Left ventricle myocardium inferior (tissue), 1 donor: ENCODE data around the gene OR51Q1. TPM values are rescaled to one million over a fixed set of nuclear protein-coding genes. Genes with fewer than 3 reads are reported as not detected.
A peak's percentile ranks its signal among the peaks of the same experiment; 100 is the strongest.

Experiments
- DNase-seq: peaks from one replicate; pipeline ENCODE4 v3.0.0-alpha.2; 2020
- H3K27ac ChIP-seq: fragments of 200-600 bp; replicated peaks from 2 replicates; pipeline ENCODE4 v1.8.0; 2021
- H3K27me3 ChIP-seq: fragments of 200-600 bp; 2 replicates; pipeline ENCODE4 v1.8.0; 2021; ENCODE audit warnings: low read depth
- H3K36me3 ChIP-seq: fragments of 200-600 bp; 2 replicates; pipeline ENCODE4 v1.8.0; 2021
- H3K4me1 ChIP-seq: fragments of 200-600 bp; 2 replicates; pipeline ENCODE4 v1.8.0; 2021
- H3K4me3 ChIP-seq: fragments of 200-600 bp; 2 replicates; pipeline ENCODE4 v1.8.0; 2021; ENCODE audit warnings: mild to moderate bottlenecking, moderate library complexity
- H3K9me3 ChIP-seq: fragments of 200-600 bp; replicated peaks from 2 replicates; pipeline ENCODE4 v1.8.0; 2021
- CTCF ChIP-seq: fragments of 200-600 bp; IDR thresholded peaks from 2 replicates; pipeline ENCODE4 v1.8.0; 2021; ENCODE audit warnings: antibody characterized with exemption, mild to moderate bottlenecking, borderline replicate concordance
- intact Hi-C: fragments of 100-400 bp; cut with micrococcal nuclease; formaldehyde crosslinking; loops from one replicate; pipeline ENCODE4 v1.11.0; 2022
- long read RNA-seq: library from polyadenylated mRNA; unstranded; transcript quantifications from one replicate; pipeline ENCODE4 v2.0.0, GENCODE V29; 2021
- total RNA-seq: library from RNA; stranded (reverse); fragmentation: NEBNext Ultra II Directional; extraction: Animal tissue kit (Norgen Biotek cat#: 25700); gene quantifications from one replicate; pipeline ENCODE4 v1.2.1, GENCODE V29; 2021
- donor health status: DM: no; HTN: yes; CAD: no; lungs with severe emphysema.

The OR51Q1 gene
- not detected for total RNA-seq
- long read RNA-seq = 0 reads

- no peak for TF ChIP-seq CTCF
- H3K9me3 ChIP-seq = no peaks in the 10 kb centered on the region
- H3K4me3 ChIP-seq = no peak within 1 kb of the TSS
- DNase-seq = no peak
- H3K27ac ChIP-seq = no peak within 1 kb of the TSS
- no peaks in the 10 kb centered on the region for H3K36me3 ChIP-seq
- H3K4me1 ChIP-seq = no peaks in the 10 kb centered on the region
- no peaks in the 10 kb centered on the region for H3K27me3 ChIP-seq
- intact Hi-C loops = no loop called here
Measured at GRCh38 chr11:5421811-5422210, at the start of gene OR51Q1. Gene OR51Q1, plus strand, starts transcription at chr11:5422111. Its CDS starts 90 bp downstream, at chr11:5422201.

GRCh38 chr11:5380740-5381342 is 41.1 kb upstream of the OR51Q1 start:
- peak; percentile 19 for DNase-seq
- no peaks in the 10 kb centered on the region for H3K4me1 ChIP-seq

GRCh38 chr11:5383576-5383975 is 38.3 kb upstream of the OR51Q1 start, which contains the start of gene OR51M1:
Gene OR51M1, plus strand, starts transcription at chr11:5383812. Its CDS starts 5,587 bp downstream, at chr11:5389399.
- H3K36me3 ChIP-seq = no peaks in the 10 kb centered on the region
- H3K4me1 ChIP-seq = no peaks in the 10 kb centered on the region
- intact Hi-C loops = no loop called here
- no peak within 1 kb of the TSS for H3K27ac ChIP-seq
- no peak within 1 kb of the TSS for H3K4me3 ChIP-seq
- no peak for DNase-seq
- TF ChIP-seq CTCF = no peak
- no peaks in the 10 kb centered on the region for H3K9me3 ChIP-seq
- no peaks in the 10 kb centered on the region for H3K27me3 ChIP-seq

More at GRCh38 chr11:5380740-5381342, 41.1 kb upstream of the OR51Q1 start:
- intact Hi-C loops = loop anchor here (2.0 kb wide), 1 partner anchor 176 kb away; no protein-coding TSS in a partner anchor
- Histone ChIP-seq H3K27me3 (no peaks in the 10 kb centered on the region), H3K4me3 (no peak overlapping the region), H3K9me3 (no peaks in the 10 kb centered on the region), H3K27ac (no peak overlapping the region), H3K36me3 (no peaks in the 10 kb centered on the region)
- peak; percentile 73 for TF ChIP-seq CTCF

- Histone ChIP-seq H3K36me3 (no peaks in the 10 kb centered on the region), H3K27ac (no peak overlapping the region), H3K27me3 (no peaks in the 10 kb centered on the region), H3K4me3 (no peak overlapping the region), H3K9me3 (no peaks in the 10 kb centered on the region), H3K4me1 (no peaks in the 10 kb centered on the region)
- no peak for DNase-seq
- TF ChIP-seq CTCF = no peak
- intact Hi-C loops = no loop called here
Measured at GRCh38 chr11:5384335-5384734, 37.6 kb upstream of the OR51Q1 start.

- TF ChIP-seq CTCF = no peak
- intact Hi-C loops = no loop called here
- Histone ChIP-seq H3K4me1 (no peaks in the 10 kb centered on the region), H3K4me3 (no peak overlapping the region), H3K9me3 (no peaks in the 10 kb centered on the region), H3K27me3 (no peaks in the 10 kb centered on the region), H3K27ac (no peak overlapping the region), H3K36me3 (no peaks in the 10 kb centered on the region)
- DNase-seq = no peak
Measured at GRCh38 chr11:5390210-5390609, 31.7 kb upstream of the OR51Q1 start.
